Camera-type eye (tissue), 1 donor: Measurements from ENCODE around the gene PLIN3. TPM values are rescaled to one million over a fixed set of nuclear protein-coding genes. Genes with fewer than 3 reads are reported as not detected.

ENCODE experiments used
- total RNA-seq: library from RNA; depleted of rRNA; stranded (reverse); fragments of >200 nt; gene quantifications from one replicate; pipeline ENCODE4 v1.2.3, GENCODE V29; 2014

The PLIN3 gene, protein sequence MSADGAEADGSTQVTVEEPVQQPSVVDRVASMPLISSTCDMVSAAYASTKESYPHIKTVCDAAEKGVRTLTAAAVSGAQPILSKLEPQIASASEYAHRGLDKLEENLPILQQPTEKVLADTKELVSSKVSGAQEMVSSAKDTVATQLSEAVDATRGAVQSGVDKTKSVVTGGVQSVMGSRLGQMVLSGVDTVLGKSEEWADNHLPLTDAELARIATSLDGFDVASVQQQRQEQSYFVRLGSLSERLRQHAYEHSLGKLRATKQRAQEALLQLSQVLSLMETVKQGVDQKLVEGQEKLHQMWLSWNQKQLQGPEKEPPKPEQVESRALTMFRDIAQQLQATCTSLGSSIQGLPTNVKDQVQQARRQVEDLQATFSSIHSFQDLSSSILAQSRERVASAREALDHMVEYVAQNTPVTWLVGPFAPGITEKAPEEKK
- 82.9 TPM for total RNA-seq

GRCh38 chr19:4867534-4868285 is at the start of gene PLIN3:
TSS of gene PLIN3 (minus strand) at chr19:4867667. CDS start at chr19:4861394, 6,273 bp downstream.

GRCh38 chr19:4909156-4909896 is 41.9 kb upstream of the PLIN3 start, which contains the start of gene UHRF1:
TSS of gene UHRF1 (plus strand) at chr19:4909501. CDS start at chr19:4910886, 1,385 bp downstream.

GRCh38 chr19:4902796-4903195 is 35.3 kb upstream of the PLIN3 start, which contains the start of gene ARRDC5:
TSS of gene ARRDC5 (minus strand) at chr19:4902896. CDS start at chr19:4902825, 71 bp downstream.

DNA sequence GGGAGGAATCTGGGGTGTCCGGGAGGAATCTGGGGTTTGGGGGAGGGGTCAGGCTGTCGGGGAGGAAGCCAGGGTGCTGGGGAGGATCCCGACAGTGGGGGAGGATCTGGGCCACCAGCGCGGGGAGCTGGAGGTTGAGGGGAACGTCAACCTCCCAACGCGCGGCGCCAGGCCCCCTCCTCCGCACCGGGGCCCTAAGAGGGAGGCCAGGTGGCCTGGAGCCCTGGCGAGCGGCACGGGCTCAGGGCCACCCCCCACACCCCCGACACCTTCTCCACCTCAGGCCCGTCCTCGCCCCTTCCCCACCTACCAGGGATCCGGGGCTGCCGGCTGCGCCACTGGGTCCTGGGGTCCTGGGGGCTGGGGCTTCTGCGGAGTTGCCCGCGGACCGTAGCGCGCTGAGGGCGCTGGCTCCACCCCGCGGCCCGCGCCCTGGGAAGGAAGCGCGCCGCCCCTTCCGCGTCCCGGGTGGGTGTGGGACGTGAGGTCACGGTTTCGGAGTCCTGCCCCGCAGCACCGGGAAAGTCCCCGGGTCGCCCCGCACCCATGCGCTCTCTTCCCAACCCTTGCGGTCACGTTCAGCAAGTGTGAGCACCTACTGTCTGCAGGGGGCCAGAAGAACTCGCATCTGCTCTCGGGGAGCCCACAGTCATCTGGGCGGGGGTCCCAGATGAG is 36.0 kb downstream of the PLIN3 start, which contains the start of gene TICAM1:
TSS of gene TICAM1 (minus strand) at position 409 of the 675 bp plus-strand sequence. CDS start 13,335 bp downstream, outside the sequence.

DNA sequence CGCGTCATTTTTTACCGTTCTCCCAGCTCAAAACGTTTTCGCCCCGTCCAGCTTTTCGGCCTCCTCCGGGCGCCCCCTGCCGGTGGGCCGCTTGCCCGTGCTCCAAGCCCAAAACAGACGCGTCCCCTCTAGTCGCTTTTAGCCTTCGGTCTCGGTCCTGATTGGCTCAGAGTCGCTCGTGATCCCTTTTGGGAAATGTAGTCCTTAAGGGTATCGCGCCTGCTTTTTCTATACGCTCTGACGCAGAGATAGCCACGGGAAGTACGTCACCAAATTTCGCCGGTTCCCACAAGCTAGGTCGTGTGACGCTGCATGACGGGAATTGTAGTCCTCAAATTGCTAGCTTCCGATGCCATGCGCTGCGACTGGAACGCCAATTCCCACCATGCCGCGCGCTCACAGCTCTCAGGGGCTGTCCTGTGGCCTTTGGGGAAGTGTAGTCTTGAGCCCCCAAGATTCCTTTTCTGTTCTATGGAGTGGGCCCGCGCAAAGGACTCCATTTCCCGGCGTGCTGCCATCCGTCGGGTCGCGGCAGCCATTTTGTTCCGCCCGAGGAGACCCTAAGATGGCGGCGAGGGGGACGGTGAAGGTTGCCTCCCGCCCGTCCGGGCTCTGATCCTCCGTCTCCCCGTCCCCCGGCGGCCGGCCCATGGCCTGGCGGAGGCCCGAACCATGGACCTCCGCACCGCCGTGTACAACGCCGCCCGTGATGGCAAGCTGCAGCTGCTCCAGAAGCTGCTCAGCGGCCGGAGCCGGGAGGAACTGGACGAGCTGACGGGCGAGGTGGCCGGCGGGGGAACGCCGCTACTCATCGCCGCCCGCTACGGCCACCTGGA is 76.1 kb downstream of the PLIN3 start, which contains the start of gene FEM1A:
TSS of gene FEM1A (plus strand) at position 552 of the 836 bp plus-strand sequence. CDS start at position 673, 121 bp downstream.

Other genes starting within 250 kb of the PLIN3 start
- gene TNFAIP8L1, start 228.2 kb downstream of the PLIN3 start, total RNA-seq, result 5.5 TPM
- gene MYDGF, start 197.3 kb downstream of the PLIN3 start, total RNA-seq, result 31.3 TPM
- 41.6 TPM for gene DPP9, start 143.8 kb downstream of the PLIN3 start, total RNA-seq
- 19.0 TPM for gene FEM1A, start 75.9 kb downstream of the PLIN3 start, total RNA-seq
- 3.7 TPM for gene TICAM1, start 36.0 kb downstream of the PLIN3 start, total RNA-seq
- gene ARRDC5, start 35.2 kb upstream of the PLIN3 start, total RNA-seq, result not detected
- 28.5 TPM for gene UHRF1, start 41.8 kb upstream of the PLIN3 start, total RNA-seq
- gene KDM4B, start 101.4 kb upstream of the PLIN3 start, total RNA-seq, result 82.9 TPM